Esophagus muscularis mucosa (tissue), 4 donors: ENCODE results near the gene CREG1. TPM values are rescaled to one million over a fixed set of nuclear protein-coding genes. Genes with fewer than 3 reads are reported as not detected.

Experiments
- DNase-seq: peaks from one replicate; pipeline ENCODE4 v3.0.0-alpha.2; 2017; ENCODE audit errors: extremely low spot score
- H3K27ac ChIP-seq, 4 donors: fragments of 200-600 bp; sonication (generic); replicated peaks in 1 of 4; 1 replicate in 3 of 4; 2 replicates in 1 of 4; pipeline ENCODE4 v1.5.1; 2016 to 2019; ENCODE audit warnings: mild to moderate bottlenecking in 1 of 4
- H3K27me3 ChIP-seq, 4 donors: fragments of 200-600 bp; sonication (generic); one replicate each; pipeline versions ENCODE4 v1.5.1 to v1.6.0; 2016 to 2019
- H3K36me3 ChIP-seq, 4 donors: fragments of 200-600 bp; sonication (generic); one replicate each; pipeline ENCODE4 v1.5.1; 2016 to 2019
- H3K4me1 ChIP-seq, 4 donors: fragments of 200-600 bp; sonication (generic); one replicate each; pipeline ENCODE4 v1.5.1; 2016 to 2019
- H3K4me3 ChIP-seq, 4 donors: fragments of 200-600 bp; sonication (generic); 1 replicate in 2 of 4; 2 replicates in 2 of 4; pipeline ENCODE4 v1.5.1; 2016 to 2019; ENCODE audit warnings: mild to moderate bottlenecking in 4 of 4, moderate library complexity in 1 of 4
- H3K9me3 ChIP-seq, 4 donors: fragments of 200-600 bp; sonication (generic); 1 replicate in 3 of 4; 2 replicates in 1 of 4; pipeline ENCODE4 v1.5.1; 2016 to 2019
- CTCF ChIP-seq, 3 experiments: fragments of 200-600 bp in 2 of 3; fragments of 450-650 bp in 1 of 3; sonication (generic) in 2 of 3; IDR thresholded peaks; one replicate each; pipeline ENCODE4 v1.5.1; 2017 to 2019; ENCODE audit warnings: antibody characterized with exemption in 3 of 3, mild to moderate bottlenecking in 2 of 3, moderate library complexity in 1 of 3
- EP300 ChIP-seq: sonication (generic); formaldehyde crosslinking; IDR thresholded peaks from one replicate; pipeline ENCODE4 v1.6.1; 2017; ENCODE audit warnings: antibody characterized with exemption
- POLR2A ChIP-seq: fragments of 450-650 bp; IDR thresholded peaks from one replicate; pipeline ENCODE4 v1.6.1; 2017; ENCODE audit warnings: antibody characterized with exemption, moderate library complexity, mild to moderate bottlenecking, low read depth
- POLR2AphosphoS5 ChIP-seq, 2 donors: sonication (generic); formaldehyde crosslinking; IDR thresholded peaks; one replicate each; pipeline ENCODE4 v1.6.1; 2017; ENCODE audit warnings: antibody characterized with exemption in 2 of 2
- WGBS: methylation state at CpG from one replicate; pipeline ENCODE4 v1.1.5; 2018; 5-methylcytosine and 5-hydroxymethylcytosine counted together
- intact Hi-C: fragments of 100-400 bp; cut with DNase I; formaldehyde crosslinking; loops from one replicate; pipeline ENCODE4 v1.15.1; 2023
- total RNA-seq, 4 donors: library from RNA; depleted of rRNA; stranded (reverse); fragments of >200 nt; gene quantifications; one replicate each; pipeline versions ENCODE4 v1.1.0 to v1.2.1, GENCODE V29; 2016

Gene CREG1
- total RNA-seq, 4 donors from 2014 or later = 121 to 203 (median 158) TPM

GRCh38 chr1:167510881-167511280 is 42.7 kb downstream of the CREG1 start:
- intact Hi-C loops = no loop called here
- Histone ChIP-seq H3K27me3 (peaks cover 0 to 8% (median 0%) of the 10 kb centered on the region in 4 donors), H3K4me1 (no peaks in the 10 kb centered on the region), H3K36me3 (no peaks in the 10 kb centered on the region), H3K27ac (no peak overlapping the region), H3K4me3 (no peak overlapping the region), H3K9me3 (no peaks in the 10 kb centered on the region)
- 90% methylated on average over 4 of the region's 4 CpGs for WGBS
- no peak for DNase-seq
- no peak for TF ChIP-seq CTCF (IDR thresholded peaks at IDR 0.05)
- no peak for TF ChIP-seq EP300
- TF ChIP-seq POLR2A = no peak
- TF ChIP-seq POLR2AphosphoS5 (IDR thresholded peaks at IDR 0.05) = no peak

- Histone ChIP-seq H3K4me1 (no peaks in the 10 kb centered on the region), H3K27ac (no peak overlapping the region), H3K9me3 (no peaks in the 10 kb centered on the region), H3K36me3 (no peaks in the 10 kb centered on the region), H3K4me3 (no peak overlapping the region), H3K27me3 (peaks cover 0 to 8% (median 0%) of the 10 kb centered on the region in 4 donors)
- no peak for TF ChIP-seq POLR2AphosphoS5 (IDR thresholded peaks at IDR 0.05)
- no peak for TF ChIP-seq EP300
- TF ChIP-seq POLR2A = no peak
- TF ChIP-seq CTCF (IDR thresholded peaks at IDR 0.05) = no peak
- no peak for DNase-seq
- 88% methylated on average over 3 of the region's 3 CpGs for WGBS
- intact Hi-C loops = no loop called here
Observed at GRCh38 chr1:167510244-167510643, 43.3 kb downstream of the CREG1 start.

GRCh38 chr1:167509587-167509986 is 44.0 kb downstream of the CREG1 start:
- no peaks in the 10 kb centered on the region for H3K4me1 ChIP-seq
- 75% methylated on average over 8 of the region's 8 CpGs for WGBS
- no peaks in the 10 kb centered on the region for H3K9me3 ChIP-seq
- H3K36me3 ChIP-seq = no peaks in the 10 kb centered on the region
- intact Hi-C loops = no loop called here
- no peak overlapping the region for H3K27ac ChIP-seq
- no peak for DNase-seq
- no peak overlapping the region for H3K4me3 ChIP-seq
- peaks cover 0 to 8% (median 0%) of the 10 kb centered on the region in 4 donors for H3K27me3 ChIP-seq
- no peak for TF ChIP-seq CTCF (IDR thresholded peaks at IDR 0.05)
- TF ChIP-seq EP300 = no peak
- no peak for TF ChIP-seq POLR2AphosphoS5 (IDR thresholded peaks at IDR 0.05)
- no peak for TF ChIP-seq POLR2A

- Histone ChIP-seq H3K27ac (no peak overlapping the region), H3K36me3 (no peaks in the 10 kb centered on the region), H3K4me1 (no peaks in the 10 kb centered on the region), H3K9me3 (no peaks in the 10 kb centered on the region), H3K27me3 (peaks cover 0 to 5% (median 0%) of the 10 kb centered on the region in 4 donors), H3K4me3 (no peak overlapping the region)
- no peak for TF ChIP-seq EP300
- no peak for TF ChIP-seq CTCF (IDR thresholded peaks at IDR 0.05)
- no peak for TF ChIP-seq POLR2AphosphoS5 (IDR thresholded peaks at IDR 0.05)
- no peak for TF ChIP-seq POLR2A
- intact Hi-C loops = no loop called here
- WGBS = 85% methylated on average over 3 of the region's 3 CpGs
- no peak for DNase-seq
Observed at GRCh38 chr1:167507719-167508118, 45.8 kb downstream of the CREG1 start.

GRCh38 chr1:167504467-167504827 is 49.1 kb downstream of the CREG1 start:
- 89% methylated on average over 3 of the region's 3 CpGs for WGBS
- Histone ChIP-seq H3K27ac (no peak overlapping the region), H3K9me3 (no peaks in the 10 kb centered on the region), H3K4me1 (no peaks in the 10 kb centered on the region), H3K4me3 (no peak overlapping the region), H3K27me3 (peaks cover 0 to 9% (median 0%) of the 10 kb centered on the region in 4 donors), H3K36me3 (no peaks in the 10 kb centered on the region)
- intact Hi-C loops = no loop called here
- DNase-seq = no peak
- TF ChIP-seq POLR2A (no peak), EP300 (no peak), CTCF (IDR thresholded peaks at IDR 0.05) (no peak), POLR2AphosphoS5 (IDR thresholded peaks at IDR 0.05) (no peak)
